BJ (cell line): Measurements from ENCODE around the gene PAFAH2. TPM values are rescaled to one million over a fixed set of nuclear protein-coding genes. Genes with fewer than 3 reads are reported as not detected.

Experiments
- CTCF ChIA-PET: fragments of 350-600 bp; formaldehyde crosslinking; extraction: SDS; loops from one replicate; lab custom pipeline; 2021; ENCODE audit warnings: antibody characterized with exemption, inconsistent platforms; lab: Yijun Ruan, JAX
- POLR2A ChIA-PET: fragments of 300-600 bp; sonication (Branson Sonifier 250); formaldehyde crosslinking; extraction: SDS; loops from one replicate; lab custom pipeline; 2021; ENCODE audit warnings: antibody characterized with exemption; lab: Charles Lee
- DNase-seq: peaks from one replicate; pipeline ENCODE4 v3.0.0-alpha.2; 2011; ENCODE audit warnings: low read depth
- H3K27me3 ChIP-seq: 2 replicates; pipeline ENCODE4 v1.6.0; 2011; ENCODE audit warnings: low read length; ENCODE audit not compliant: control insufficient read depth, insufficient read depth
- H3K36me3 ChIP-seq: 2 replicates; pipeline ENCODE4 v1.5.1; 2011; ENCODE audit warnings: low read length; ENCODE audit not compliant: control insufficient read depth, insufficient read depth
- H3K4me3 ChIP-seq: 2 replicates; pipeline ENCODE4 v1.5.1; 2011; ENCODE audit warnings: low read depth, mild to moderate bottlenecking, control low read depth, low read length
- CTCF ChIP-seq: IDR thresholded peaks from 2 replicates; pipeline ENCODE4 v1.5.1; 2011; ENCODE audit warnings: low read depth, mild to moderate bottlenecking, control low read depth, inconsistent platforms, low read length, moderate library complexity; ENCODE audit not compliant: insufficient read depth
- polyA plus RNA-seq: library from polyadenylated mRNA; depleted of rRNA; stranded (reverse); fragments of >200 nt; gene quantifications from 2 replicates; pipeline ENCODE4 v1.2.3, GENCODE V29; 2011

PAFAH2 gene
- polyA plus RNA-seq, 1 experiment: 11.9 TPM

DNA sequence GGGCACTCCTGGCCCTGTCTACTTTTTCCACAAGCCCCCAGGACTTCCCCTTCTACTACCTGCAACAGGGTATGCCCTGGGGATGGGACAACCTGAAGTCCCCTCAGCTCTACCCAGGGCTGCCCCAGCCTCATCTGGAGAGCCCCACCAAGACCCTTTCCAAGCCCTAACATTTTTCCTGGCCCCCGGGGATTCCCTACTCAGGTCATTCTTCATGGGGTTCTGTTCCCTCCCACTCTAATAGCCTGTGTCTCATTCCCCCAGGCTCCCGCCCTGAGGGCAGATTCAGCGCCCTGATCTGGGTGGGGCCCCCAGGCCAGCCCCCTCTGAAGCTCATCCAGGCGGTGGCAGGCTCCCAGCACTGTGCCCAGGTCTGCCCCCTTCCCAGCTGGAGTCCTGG is 33.3 kb upstream of the PAFAH2 start:
- POLR2A ChIA-PET: no interaction called here
- TF ChIP-seq CTCF: no peak
- Histone ChIP-seq H3K27me3 (no peaks in the 10 kb centered on the region), H3K36me3 (no peaks in the 10 kb centered on the region), H3K4me3 (no peak overlapping the region)
- CTCF ChIA-PET: interaction anchor here (0.6 to 1.8 kb wide), 4 partner anchors 18 to 291 kb away, joined by 3 to 4 read pairs (median 3); partner anchors contain the start of gene PAFAH2
- no peak for DNase-seq

DNA sequence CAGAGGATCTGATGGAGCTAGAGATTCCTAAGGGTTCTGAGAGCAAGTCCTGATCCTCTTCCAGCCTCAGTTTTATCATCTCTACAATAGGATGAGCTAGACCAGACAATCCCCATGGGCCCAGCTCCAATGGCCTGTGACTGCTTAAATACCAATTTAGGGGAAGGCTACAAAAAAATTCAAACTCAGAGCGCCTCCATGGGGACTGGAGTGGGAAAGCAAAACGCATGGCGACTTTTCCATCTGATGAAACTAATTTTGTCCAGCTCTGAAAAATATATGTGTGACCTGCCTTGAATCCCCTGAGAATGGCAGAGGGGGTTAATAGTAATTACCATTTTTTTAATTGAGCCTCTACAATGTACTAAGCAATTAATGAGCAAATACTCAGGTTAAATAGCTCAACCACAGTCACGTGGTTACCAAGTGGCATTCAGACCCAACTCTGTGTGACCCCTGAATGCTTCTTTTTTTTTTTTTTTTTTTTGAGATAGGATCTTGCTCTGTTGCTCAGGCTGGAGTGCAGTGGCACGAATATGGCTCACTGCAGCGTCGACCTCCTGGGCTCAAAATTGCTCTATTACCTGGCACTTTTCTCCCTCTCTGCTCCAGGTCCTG is 32.1 kb upstream of the PAFAH2 start:
- no peak for DNase-seq
- ChIA-PET POLR2A (no interaction called here), CTCF (interaction anchor here (1.3 to 1.8 kb wide), 2 partner anchors 16 to 135 kb away, joined by 4 to 5 read pairs; no protein-coding TSS in a partner anchor)
- Histone ChIP-seq H3K27me3 (no peaks in the 10 kb centered on the region), H3K36me3 (no peaks in the 10 kb centered on the region), H3K4me3 (no peak overlapping the region)
- no peak for TF ChIP-seq CTCF

- Histone ChIP-seq H3K4me3 (no peak overlapping the region), H3K36me3 (no peaks in the 10 kb centered on the region), H3K27me3 (no peaks in the 10 kb centered on the region)
- TF ChIP-seq CTCF: no peak
- POLR2A ChIA-PET: no interaction called here
- DNase-seq: no peak
- CTCF ChIA-PET: interaction anchor here (1.3 to 1.8 kb wide), 2 partner anchors 16 to 134 kb away, joined by 4 to 5 read pairs; no protein-coding TSS in a partner anchor
Observed at GRCh38 chr1:26029054-26029863, 31.4 kb upstream of the PAFAH2 start.

- no peak for TF ChIP-seq CTCF
- Histone ChIP-seq H3K36me3 (no peaks in the 10 kb centered on the region), H3K27me3 (no peaks in the 10 kb centered on the region), H3K4me3 (no peak overlapping the region)
- CTCF ChIA-PET: interaction anchor here (1.8 kb wide), 1 partner anchor 116 kb away, joined by 6 read pairs; no protein-coding TSS in a partner anchor
- POLR2A ChIA-PET: no interaction called here
- DNase-seq: no peak
Observed at GRCh38 chr1:26028490-26028980, 30.7 kb upstream of the PAFAH2 start.
